IMR-90 (cell line): ENCODE data around the gene MED12L. TPM values are rescaled to one million over a fixed set of nuclear protein-coding genes. Genes with fewer than 3 reads are reported as not detected.

Experiments used
- ATAC-seq: fragments of 200-7000 bp; cut with Tn5 transposase; 2 replicates; pipeline ENCODE4 v1.9.1; 2020; ENCODE audit warnings: low read depth, mild to moderate bottlenecking, moderate library complexity
- BruUV-seq: library from RNA; stranded (reverse); fragments of 400-500 nt; replicated peaks from 2 replicates; lab custom pipeline; 2021; lab: Mats Ljungman, UMichigan
- CTCF ChIA-PET: fragments of 300-600 bp; formaldehyde crosslinking; extraction: SDS; loops from one replicate; lab custom pipeline; 2021; ENCODE audit warnings: antibody characterized with exemption; lab: Yijun Ruan, JAX
- POLR2A ChIA-PET: fragments of 300-600 bp; sonication (Branson Sonifier 250); formaldehyde crosslinking; loops from one replicate; lab custom pipeline; 2022; ENCODE audit warnings: antibody characterized with exemption; ENCODE audit not compliant: unreplicated experiment; lab: Charles Lee
- DNase-seq: peaks from one replicate; pipeline ENCODE4 v3.0.0; 2013
- H2AFZ ChIP-seq: replicated peaks from 2 replicates; pipeline ENCODE3; 2013; ENCODE audit warnings: low read length, mild to moderate bottlenecking; ENCODE audit not compliant: poor library complexity
- H2AK5ac ChIP-seq: 2 replicates; pipeline ENCODE4 v1.6.1; 2013; ENCODE audit warnings: low read depth, low read length, inconsistent platforms
- H2AK9ac ChIP-seq: replicated peaks from 2 replicates; pipeline ENCODE3; 2013; ENCODE audit warnings: mild to moderate bottlenecking, low read depth, low read length, moderate library complexity; ENCODE audit not compliant: poor library complexity
- H2BK120ac ChIP-seq: 2 replicates; pipeline ENCODE4 v1.6.1; 2013; ENCODE audit warnings: low read depth, low read length, inconsistent platforms
- H2BK15ac ChIP-seq: 3 replicates; pipeline ENCODE4 v1.6.1; 2013; ENCODE audit warnings: low read depth, low read length, inconsistent platforms
- H2BK20ac ChIP-seq: 2 replicates; pipeline ENCODE4 v1.6.1; 2013; ENCODE audit warnings: low read depth, mild to moderate bottlenecking, inconsistent platforms, low read length, moderate library complexity
- H2BK5ac ChIP-seq: 2 replicates; pipeline ENCODE4 v1.6.1; 2013; ENCODE audit warnings: mild to moderate bottlenecking, low read depth, low read length, inconsistent platforms; ENCODE audit not compliant: poor library complexity, severe bottlenecking
- H3K14ac ChIP-seq: replicated peaks from 2 replicates; pipeline ENCODE4 v1.6.1; 2013; ENCODE audit warnings: low read depth, low read length, inconsistent platforms
- H3K18ac ChIP-seq: 2 replicates; pipeline ENCODE4 v1.6.1; 2013; ENCODE audit warnings: low read depth, low read length, control low read depth
- H3K23ac ChIP-seq: 2 replicates; pipeline ENCODE4 v1.6.1; 2013; ENCODE audit warnings: low read depth, low read length, inconsistent platforms
- H3K27ac ChIP-seq: 2 replicates; pipeline ENCODE4 v1.5.1; 2013; ENCODE audit warnings: mild to moderate bottlenecking, control low read depth, low read length; ENCODE audit not compliant: insufficient read depth
- H3K27me3 ChIP-seq: 2 replicates; pipeline ENCODE4 v1.6.1; 2013; ENCODE audit warnings: low read length; ENCODE audit not compliant: control insufficient read depth, insufficient read depth
- H3K36me3 ChIP-seq: 2 replicates; pipeline ENCODE4 v1.6.1; 2013; ENCODE audit warnings: low read length, mixed read lengths; ENCODE audit not compliant: control insufficient read depth, insufficient read depth
- H3K4ac ChIP-seq: 2 replicates; pipeline ENCODE4 v1.6.1; 2013; ENCODE audit warnings: low read depth, low read length, inconsistent platforms
- H3K4me1 ChIP-seq: 2 replicates; pipeline ENCODE4 v1.6.1; 2013; ENCODE audit warnings: low read length, mixed read lengths; ENCODE audit not compliant: control insufficient read depth, insufficient read depth
- H3K4me2 ChIP-seq: 2 replicates; pipeline ENCODE4 v1.6.1; 2013; ENCODE audit warnings: low read depth, mild to moderate bottlenecking, control low read depth, low read length, moderate library complexity
- H3K4me3 ChIP-seq: 2 replicates; pipeline ENCODE4 v1.5.1; 2013; ENCODE audit warnings: low read depth, mild to moderate bottlenecking, control low read depth, low read length, moderate library complexity; ENCODE audit not compliant: insufficient read depth
- H3K56ac ChIP-seq: 2 replicates; pipeline ENCODE4 v1.6.1; 2013; ENCODE audit warnings: low read length, inconsistent platforms; ENCODE audit not compliant: insufficient read depth; ENCODE audit errors: extremely low read depth
- H3K79me1 ChIP-seq, 2 experiments: 2 replicates each; pipeline ENCODE4 v1.6.1; 2013; ENCODE audit warnings: low read length in 2 of 2, inconsistent platforms in 1 of 2, low read depth in 1 of 2
- H3K9ac ChIP-seq: 2 replicates; pipeline ENCODE4 v1.6.1; 2013; ENCODE audit warnings: low read depth, low read length, control low read depth
- H3K9me1 ChIP-seq: 2 replicates; pipeline ENCODE4 v1.6.1; 2013; ENCODE audit warnings: low read length, inconsistent platforms; ENCODE audit not compliant: insufficient read depth
- H3K9me3 ChIP-seq: 2 replicates; pipeline ENCODE4 v1.6.1; 2013; ENCODE audit warnings: low read length; ENCODE audit not compliant: control insufficient read depth, insufficient read depth
- H4K20me1 ChIP-seq: 2 replicates; pipeline ENCODE4 v1.6.1; 2013; ENCODE audit warnings: low read length, inconsistent platforms; ENCODE audit not compliant: insufficient read depth
- H4K5ac ChIP-seq: 2 replicates; pipeline ENCODE4 v1.6.1; 2013; ENCODE audit warnings: mild to moderate bottlenecking, low read depth, low read length, control low read depth
- H4K8ac ChIP-seq, 2 experiments: 2 replicates each; pipeline ENCODE4 v1.6.1; 2013; ENCODE audit warnings: low read depth in 2 of 2, low read length in 2 of 2, control low read depth in 1 of 2, inconsistent platforms in 1 of 2
- H4K91ac ChIP-seq: 2 replicates; pipeline ENCODE4 v1.6.1; 2013; ENCODE audit warnings: low read depth, low read length, inconsistent platforms; ENCODE audit not compliant: insufficient read depth
- CEBPB ChIP-seq: IDR thresholded peaks from 2 replicates; pipeline ENCODE4 v1.6.1; 2012; ENCODE audit warnings: low read depth, low read length, improper control_type of control experiment
- CHD1 ChIP-seq: IDR thresholded peaks from 2 replicates; pipeline ENCODE4 v1.6.1; 2012; ENCODE audit warnings: low read depth, low read length, improper control_type of control experiment
- ELK1 ChIP-seq: fragments of 150-350 bp; IDR thresholded peaks from 2 replicates; pipeline ENCODE4 v1.6.1; 2016; ENCODE audit warnings: low read depth, mild to moderate bottlenecking, low read length, moderate library complexity, borderline replicate concordance
- FOS ChIP-seq: fragments of 150-350 bp; IDR thresholded peaks from 2 replicates; pipeline ENCODE4 v1.6.1; 2016; ENCODE audit warnings: low read depth, low read length
- MAFK ChIP-seq: IDR thresholded peaks from 2 replicates; pipeline ENCODE4 v1.6.1; 2012; ENCODE audit warnings: low read depth, low read length, improper control_type of control experiment
- MXI1 ChIP-seq: IDR thresholded peaks from 2 replicates; pipeline ENCODE4 v1.6.1; 2012; ENCODE audit warnings: low read depth, mild to moderate bottlenecking, low read length, moderate library complexity, borderline replicate concordance
- NFE2L2 ChIP-seq: fragments of 150-350 bp; IDR thresholded peaks from 2 replicates; pipeline ENCODE4 v1.6.1; 2016; ENCODE audit warnings: low read depth, mild to moderate bottlenecking, low read length
- POLR2A ChIP-seq: IDR thresholded peaks from 2 replicates; pipeline ENCODE4 v1.6.1; 2012; ENCODE audit warnings: mild to moderate bottlenecking, low read depth, low read length
- RAD21 ChIP-seq: IDR thresholded peaks from 2 replicates; pipeline ENCODE4 v1.6.1; 2012; ENCODE audit warnings: low read length, improper control_type of control experiment
- RCOR1 ChIP-seq: IDR thresholded peaks from 2 replicates; pipeline ENCODE4 v1.6.1; 2012; ENCODE audit warnings: mild to moderate bottlenecking, low read length, improper control_type of control experiment; ENCODE audit not compliant: insufficient replicate concordance
- SMC3 ChIP-seq: fragments of 150-350 bp; IDR thresholded peaks from 2 replicates; pipeline ENCODE4 v1.6.1; 2016; ENCODE audit warnings: low read depth, mild to moderate bottlenecking, antibody characterized with exemption, low read length, moderate library complexity
- USF2 ChIP-seq: fragments of 150-350 bp; IDR thresholded peaks from 2 replicates; pipeline ENCODE4 v1.6.1; 2017; ENCODE audit warnings: mild to moderate bottlenecking, antibody characterized with exemption, low read length, low read depth
- WGBS, 2 experiments: methylation state at CpG; one replicate each; pipeline versions ENCODE4 v1.1.5 to v1.1.7; 2013; ENCODE audit warnings: missing lambda C conversion rate in 2 of 2; ENCODE audit not compliant: insufficient read length in 1 of 2; ENCODE audit errors: extremely low coverage in 2 of 2; 5-methylcytosine and 5-hydroxymethylcytosine counted together
- dilution Hi-C: fragments of 300-500 bp; cut with HindIII; formaldehyde crosslinking; loops from one replicate; pipeline ENCODE4 v1.14.3; 2018; ENCODE audit warnings: low sequenced_read_pairs; ENCODE audit not compliant: unreplicated experiment
- in situ Hi-C: fragments of 300-500 bp; cut with MboI; formaldehyde crosslinking; loops from 3 replicates; pipeline ENCODE4 v1.14.3; 2019; ENCODE audit warnings: low sequenced_read_pairs, inconsistent platforms, mixed read lengths
- intact Hi-C: fragments of 100-400 bp; cut with micrococcal nuclease; formaldehyde crosslinking; loops from 2 replicates; pipeline ENCODE4 v1.10.0; 2022
- polyA plus RNA-seq, 3 experiments: library from polyadenylated mRNA; depleted of rRNA; stranded (reverse); fragments of >200 nt; gene quantifications; 2 replicates each; pipeline ENCODE4 v1.2.3, GENCODE V29; 2012; ENCODE audit warnings: low replicate concordance in 1 of 3
- total RNA-seq: library from RNA; depleted of rRNA; stranded (reverse); fragments of >200 nt; gene quantifications from 2 replicates; pipeline ENCODE4 v1.2.3, GENCODE V29; 2012

The MED12L gene
- total and polyA plus RNA-seq, 2 of the 4 experiments (the other 2 are of a cell fraction) = 0.05 to 0.18 TPM

GRCh38 chr3:151130428-151130827, 45.0 kb downstream of the MED12L start:
- no peak overlapping the region for H2BK20ac ChIP-seq
- no peak overlapping the region for H3K4ac ChIP-seq
- H3K36me3 ChIP-seq = no peaks in the 10 kb centered on the region
- in situ Hi-C loops (loop anchor here (25.0 kb wide), 2 partner anchors 218 to 343 kb away; partner anchors contain the start of gene MINDY4B), intact Hi-C loops (no loop called here), dilution Hi-C loops (no loop called here)
- no peak overlapping the region for H2AK9ac ChIP-seq
- no peak overlapping the region for H3K27ac ChIP-seq
- no peak for DNase-seq
- ChIA-PET POLR2A (no interaction called here), CTCF (no interaction called here)
- no peak overlapping the region for H4K5ac ChIP-seq
- no peaks in the 10 kb centered on the region for H3K79me1 ChIP-seq
- H3K18ac ChIP-seq = no peak overlapping the region
- no peak overlapping the region for H3K14ac ChIP-seq
- H3K4me2 ChIP-seq = no peak overlapping the region
- peaks cover 13% of the 10 kb centered on the region for H3K27me3 ChIP-seq
- no peak overlapping the region for H4K8ac ChIP-seq
- no peak overlapping the region for H2AFZ ChIP-seq
- H3K56ac ChIP-seq = no peak overlapping the region
- BruUV-seq = no TSS peak
- no peak overlapping the region for H3K9ac ChIP-seq
- H3K23ac ChIP-seq = no peak overlapping the region
- ATAC-seq = no peak
- H3K4me1 ChIP-seq = no peaks in the 10 kb centered on the region
- no peak overlapping the region for H3K4me3 ChIP-seq
- H3K9me3 ChIP-seq = no peaks in the 10 kb centered on the region
- TF ChIP-seq POLR2A (no peak), MXI1 (no peak), RCOR1 (no peak), SMC3 (no peak), CEBPB (no peak), ELK1 (no peak), CHD1 (no peak), MAFK (no peak), NFE2L2 (no peak), USF2 (no peak), RAD21 (no peak), FOS (no peak)
- H2BK120ac ChIP-seq = no peak overlapping the region
- no peak overlapping the region for H2BK5ac ChIP-seq
- no peak overlapping the region for H2BK15ac ChIP-seq
- H2AK5ac ChIP-seq = no peak overlapping the region
- no peaks in the 10 kb centered on the region for H3K9me1 ChIP-seq
- WGBS, 2 experiments = 100% methylated on average over 1 of the region's 8 CpGs; no CpG with 5 or more reads in 1 of the 2 experiments
- no peaks in the 10 kb centered on the region for H4K20me1 ChIP-seq
- H4K91ac ChIP-seq = no peak overlapping the region
